Body of pancreas (tissue), 4 donors: ENCODE results near the gene FDPS. TPM values are rescaled to one million over a fixed set of nuclear protein-coding genes. Genes with fewer than 3 reads are reported as not detected.

Experiments used
- ATAC-seq: fragments of 150-250 bp; one replicate; pipeline ENCODE4 v1.9.1; 2016
- DNase-seq, 4 donors: peaks; one replicate each; pipeline ENCODE4 v3.0.0-alpha.2; 2019
- H3K27ac ChIP-seq, 4 donors: fragments of 200-600 bp; sonication (generic); 1 replicate in 3 of 4; 2 replicates in 1 of 4; pipeline versions ENCODE4 v1.5.1 to v1.6.1; 2016 to 2019; ENCODE audit warnings: mild to moderate bottlenecking in 1 of 4, mixed read lengths in 1 of 4, moderate library complexity in 1 of 4
- H3K27me3 ChIP-seq, 2 donors: fragments of 200-600 bp; sonication (generic); one replicate each; pipeline ENCODE4 v1.6.0; 2016; ENCODE audit warnings: mild to moderate bottlenecking in 1 of 2
- H3K36me3 ChIP-seq, 2 donors: fragments of 200-600 bp; sonication (generic); replicated peaks in 1 of 2; 2 replicates each; pipeline ENCODE4 v1.5.1; 2016; ENCODE audit warnings: low read depth in 2 of 2; ENCODE audit not compliant: insufficient read depth in 1 of 2
- H3K4me1 ChIP-seq: fragments of 200-600 bp; sonication (generic); one replicate; pipeline ENCODE4 v1.6.0; 2016
- H3K4me3 ChIP-seq, 2 donors: fragments of 200-600 bp; sonication (generic); 1 replicate in 1 of 2; 2 replicates in 1 of 2; pipeline ENCODE4 v1.5.1; 2016 to 2019
- H3K9me3 ChIP-seq, 3 donors: fragments of 200-600 bp; sonication (generic); 1 replicate in 2 of 3; 2 replicates in 1 of 3; pipeline ENCODE4 v1.5.1; 2016
- CTCF ChIP-seq, 7 experiments: fragments of 450-650 bp in 4 of 7; fragments of 200-600 bp in 3 of 7; sonication (generic) in 3 of 7; IDR thresholded peaks; one replicate each; pipeline ENCODE4 v1.5.1; 2016 to 2019; ENCODE audit warnings: antibody characterized with exemption in 7 of 7
- POLR2A ChIP-seq, 3 donors: fragments of 450-650 bp; IDR thresholded peaks; one replicate each; pipeline ENCODE4 v1.6.1; 2016; ENCODE audit warnings: antibody characterized with exemption in 3 of 3, mild to moderate bottlenecking in 2 of 3
- WGBS, 2 donors: methylation state at CpG; one replicate each; pipeline ENCODE4 v1.1.5; 2017; 5-methylcytosine and 5-hydroxymethylcytosine counted together
- intact Hi-C: fragments of 100-400 bp; cut with DNase I; formaldehyde crosslinking; loops from one replicate; pipeline ENCODE4 v1.15.1; 2023
- total RNA-seq, 2 donors: library from RNA; depleted of rRNA; stranded (reverse); fragments of >200 nt; gene quantifications; one replicate each; pipeline ENCODE4 v1.1.0, GENCODE V29; 2016

Gene FDPS
- total RNA-seq, 2 donors from 2014 or later = 59.7 to 94.3 TPM

- Histone ChIP-seq H3K4me3 (no peak overlapping the region), H3K9me3 (no peaks in the 10 kb centered on the region), H3K4me1 (peaks cover 24% of the 10 kb centered on the region), H3K27me3 (no peaks in the 10 kb centered on the region), H3K36me3 (peaks cover 3 to 28% of the 10 kb centered on the region in 2 donors), H3K27ac (peak overlapping the region in 1 of 4 donors; percentile 80)
- no peak for TF ChIP-seq CTCF (IDR thresholded peaks at IDR 0.05)
- no peak for TF ChIP-seq POLR2A (IDR thresholded peaks at IDR 0.05)
- intact Hi-C loops = no loop called here
- DNase-seq = no peak
- no peak for ATAC-seq
- 78 to 81% methylated on average over 10 to 11 of the region's 11 CpGs for WGBS, 2 donors
These were observed 45.6 kb upstream of the FDPS start for GRCh38 chr1:155263067-155263466.

GRCh38 chr1:155266553-155266952 lies 42.1 kb upstream of the FDPS start:
- no peak overlapping the region for H3K27ac ChIP-seq
- DNase-seq (no peak), ATAC-seq (no peak)
- no peaks in the 10 kb centered on the region for H3K27me3 ChIP-seq
- intact Hi-C loops = no loop called here
- no peak overlapping the region for H3K4me3 ChIP-seq
- WGBS, 2 donors = 62 to 82% methylated on average over 6 of the region's 6 CpGs
- H3K9me3 ChIP-seq = no peaks in the 10 kb centered on the region
- H3K36me3 ChIP-seq = peaks cover 13 to 50% of the 10 kb centered on the region in 2 donors
- peaks cover 17% of the 10 kb centered on the region for H3K4me1 ChIP-seq
- TF ChIP-seq CTCF (IDR thresholded peaks at IDR 0.05) = no peak
- no peak for TF ChIP-seq POLR2A (IDR thresholded peaks at IDR 0.05)

DNA sequence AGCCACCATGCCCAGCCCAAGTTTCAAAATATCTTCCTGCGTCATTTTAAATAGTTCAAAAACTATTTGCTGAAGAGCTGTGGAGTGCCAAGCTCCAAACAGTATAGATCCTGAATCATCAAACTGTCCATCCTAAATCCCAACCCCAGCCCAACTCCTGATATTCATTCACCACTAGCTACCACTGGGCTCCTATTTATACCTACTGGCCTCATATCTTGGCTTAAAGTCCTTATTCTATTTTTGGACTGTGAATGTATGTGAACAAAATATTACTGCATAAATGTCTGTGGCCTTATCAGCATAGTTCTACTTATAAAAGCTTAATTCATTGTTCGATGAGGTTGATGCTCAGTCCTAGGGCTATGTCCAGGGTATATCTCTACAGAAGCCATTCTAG lies 41.3 kb upstream of the FDPS start:
- H3K4me3 ChIP-seq = no peak overlapping the region
- 94 to 100% methylated on average over 2 of the region's 2 CpGs for WGBS, 2 donors
- intact Hi-C loops = no loop called here

GRCh38 chr1:155268630-155269029 lies 40.0 kb upstream of the FDPS start:
- 89 to 92% methylated on average over 19 to 21 of the region's 21 CpGs for WGBS, 2 donors
- Histone ChIP-seq H3K27ac (no peak overlapping the region), H3K9me3 (no peaks in the 10 kb centered on the region), H3K27me3 (no peaks in the 10 kb centered on the region), H3K4me3 (no peak overlapping the region), H3K36me3 (peaks cover 13 to 50% of the 10 kb centered on the region in 2 donors), H3K4me1 (peaks cover 19% of the 10 kb centered on the region)
- no peak for ATAC-seq
- intact Hi-C loops = no loop called here
- TF ChIP-seq CTCF (IDR thresholded peaks at IDR 0.05) (no peak), POLR2A (IDR thresholded peaks at IDR 0.05) (no peak)
- no peak for DNase-seq

More for the DNA sequence above, 41.3 kb upstream of the FDPS start:
- Histone ChIP-seq H3K9me3 (no peaks in the 10 kb centered on the region), H3K27me3 (no peaks in the 10 kb centered on the region), H3K27ac (no peak overlapping the region), H3K36me3 (peaks cover 13 to 50% of the 10 kb centered on the region in 2 donors), H3K4me1 (peaks cover 24% of the 10 kb centered on the region)
- no peak for ATAC-seq
- DNase-seq = no peak
- TF ChIP-seq POLR2A (IDR thresholded peaks at IDR 0.05) (no peak), CTCF (IDR thresholded peaks at IDR 0.05) (no peak)

DNA sequence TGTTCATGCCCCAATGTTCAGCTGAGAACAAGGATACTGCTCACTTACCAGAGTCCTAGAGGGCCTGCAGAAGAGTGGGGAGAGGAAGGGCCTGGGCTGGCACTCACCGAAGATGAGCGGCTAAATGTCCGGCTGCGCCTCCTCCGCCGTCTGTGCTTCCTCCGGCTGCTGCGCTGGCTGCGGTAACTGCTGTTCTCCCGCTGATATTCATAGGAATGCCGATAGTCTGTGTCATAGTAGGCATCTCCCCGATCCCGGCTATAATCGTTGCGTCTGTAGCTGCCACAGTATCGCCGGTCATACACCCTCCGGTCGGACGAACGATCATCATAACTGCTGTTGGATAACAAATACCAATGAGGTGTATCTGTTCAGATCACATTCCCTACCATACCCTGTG lies 39.3 kb upstream of the FDPS start:
- no peak overlapping the region for H3K4me3 ChIP-seq
- H3K36me3 ChIP-seq = peaks cover 13 to 47% of the 10 kb centered on the region in 2 donors
- no peaks in the 10 kb centered on the region for H3K9me3 ChIP-seq
- ATAC-seq = no peak
- DNase-seq = no peak
- peaks cover 23% of the 10 kb centered on the region for H3K4me1 ChIP-seq
- 91 to 92% methylated on average over 20 to 21 of the region's 21 CpGs for WGBS, 2 donors
- H3K27ac ChIP-seq = no peak overlapping the region
- TF ChIP-seq CTCF (IDR thresholded peaks at IDR 0.05) (no peak), POLR2A (IDR thresholded peaks at IDR 0.05) (no peak)
- no peaks in the 10 kb centered on the region for H3K27me3 ChIP-seq
- intact Hi-C loops = no loop called here
